ENCODE measurements around the gene FAM13A. TPM values are rescaled to one million over a fixed set of nuclear protein-coding genes. Genes with fewer than 3 reads are reported as not detected.
"Not testable (repeated sequence)": the region's sequence is repeated elsewhere in the genome, so short reads cannot be mapped to it uniquely, and the experiment has no call there.

The FAM13A gene
- total RNA-seq, 1 donor from 2014 or later: 57.7 TPM

DNA sequence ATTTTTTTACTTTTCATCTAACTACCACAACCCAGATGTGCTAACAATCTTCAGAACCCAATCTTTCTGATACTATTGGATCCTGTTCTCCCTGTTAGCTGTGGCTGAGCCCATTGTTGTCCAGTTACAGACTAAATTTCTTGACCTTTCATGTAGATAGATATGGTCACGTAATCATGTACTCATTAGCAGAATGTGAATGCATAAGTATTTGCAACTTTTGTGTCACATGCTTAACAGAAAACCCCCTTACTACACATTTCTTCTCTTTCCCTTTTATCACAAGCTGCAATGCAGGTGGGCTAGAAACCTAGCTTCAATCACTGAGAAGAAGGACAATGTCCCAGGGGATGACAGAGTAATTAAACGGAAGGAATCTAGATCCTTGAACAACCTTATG lies 13.1 kb upstream of the FAM13A start:
- no peaks in the 10 kb centered on the region for H3K36me3 Mint-ChIP-seq
- H3K27me3 Mint-ChIP-seq (ENCODE audit: low read depth): no peaks in the 10 kb centered on the region
- TF ChIP-seq CTCF (IDR thresholded peaks at IDR 0.05; ENCODE audit: unreplicated experiment): no peak
- H3K9me3 Mint-ChIP-seq: no peaks in the 10 kb centered on the region
- H3K4me3 Mint-ChIP-seq: no peak overlapping the region
- no peak overlapping the region for H3K27ac Mint-ChIP-seq
- no peak for DNase-seq (ENCODE audit: low spot score in 2 of 2, unreplicated experiment in 2 of 2)
- peaks cover 1% of the 10 kb centered on the region for H3K4me1 Mint-ChIP-seq

- no peaks in the 10 kb centered on the region for H3K27me3 Mint-ChIP-seq (ENCODE audit: low read depth)
- H3K27ac Mint-ChIP-seq: no peak overlapping the region
- H3K4me1 Mint-ChIP-seq: peaks cover 1% of the 10 kb centered on the region
- no peak for DNase-seq (ENCODE audit: low spot score in 2 of 2, unreplicated experiment in 2 of 2)
- H3K36me3 Mint-ChIP-seq: no peaks in the 10 kb centered on the region
- no peak overlapping the region for H3K4me3 Mint-ChIP-seq
- no peak for TF ChIP-seq CTCF (IDR thresholded peaks at IDR 0.05; ENCODE audit: unreplicated experiment)
- H3K9me3 Mint-ChIP-seq: no peaks in the 10 kb centered on the region
Measured at GRCh38 chr4:89069481-89069880, 12.5 kb upstream of the FAM13A start.

GRCh38 chr4:89067417-89067816 lies 10.4 kb upstream of the FAM13A start:
- no peak overlapping the region for H3K27ac Mint-ChIP-seq
- H3K36me3 Mint-ChIP-seq: no peaks in the 10 kb centered on the region
- DNase-seq (ENCODE audit: low spot score in 2 of 2, unreplicated experiment in 2 of 2): no peak
- no peak for TF ChIP-seq CTCF (IDR thresholded peaks at IDR 0.05; ENCODE audit: unreplicated experiment)
- H3K4me1 Mint-ChIP-seq: no peaks in the 10 kb centered on the region
- H3K4me3 Mint-ChIP-seq: no peak overlapping the region
- H3K27me3 Mint-ChIP-seq (ENCODE audit: low read depth): no peaks in the 10 kb centered on the region
- peaks cover 4% of the 10 kb centered on the region for H3K9me3 Mint-ChIP-seq

- H3K9me3 Mint-ChIP-seq: peaks cover 25% of the 10 kb centered on the region
- no peak for DNase-seq (ENCODE audit: low spot score in 2 of 2, unreplicated experiment in 2 of 2)
Measured at GRCh38 chr4:89064848-89065247, 7.9 kb upstream of the FAM13A start.

GRCh38 chr4:89057844-89058243 lies 859 bp upstream of the FAM13A start:
- H3K4me3 Mint-ChIP-seq: peak overlapping the region; percentile 30
- not testable (repeated sequence) for H3K27me3 Mint-ChIP-seq (ENCODE audit: low read depth); DNase-seq (ENCODE audit: low spot score in 2 of 2, unreplicated experiment in 2 of 2)
- H3K36me3 Mint-ChIP-seq: peaks cover 10% of the 10 kb centered on the region
- peaks cover 44% of the 10 kb centered on the region for H3K4me1 Mint-ChIP-seq
- peak overlapping the region; percentile 74 for H3K27ac Mint-ChIP-seq
- H3K9me3 Mint-ChIP-seq: peaks cover 33% of the 10 kb centered on the region

More at GRCh38 chr4:89064848-89065247, 7.9 kb upstream of the FAM13A start:
- H3K27me3 Mint-ChIP-seq (ENCODE audit: low read depth): no peaks in the 10 kb centered on the region
- no peaks in the 10 kb centered on the region for H3K4me1 Mint-ChIP-seq
- H3K36me3 Mint-ChIP-seq: peaks cover 10% of the 10 kb centered on the region
- TF ChIP-seq CTCF (IDR thresholded peaks at IDR 0.05; ENCODE audit: unreplicated experiment): no peak
- no peak overlapping the region for H3K27ac Mint-ChIP-seq
- H3K4me3 Mint-ChIP-seq: no peak overlapping the region

GRCh38 chr4:89056292-89056952 lies 563 bp downstream of the FAM13A start:
- peaks cover 48% of the 10 kb centered on the region for H3K4me1 Mint-ChIP-seq
- no peak for DNase-seq (ENCODE audit: low spot score in 2 of 2, unreplicated experiment in 2 of 2)
- no peaks in the 10 kb centered on the region for H3K27me3 Mint-ChIP-seq (ENCODE audit: low read depth)
- peaks cover 22% of the 10 kb centered on the region for H3K9me3 Mint-ChIP-seq
- no peak for TF ChIP-seq CTCF (IDR thresholded peaks at IDR 0.05; ENCODE audit: unreplicated experiment)
- peaks cover 9% of the 10 kb centered on the region for H3K36me3 Mint-ChIP-seq
- H3K4me3 Mint-ChIP-seq: peak overlapping the region; percentile 81
- H3K27ac Mint-ChIP-seq: peak overlapping the region; percentile 92

All from mesothelial cell of epicardium (in vitro differentiated cells).